Loucy (cell line): Measurements from ENCODE around the gene VPS52.

ENCODE experiments used
- H2AFZ ChIP-seq: fragments of 200-600 bp; sonication (generic); 2 replicates; pipeline ENCODE4 v1.6.0; 2016; ENCODE audit warnings: antibody characterized with exemption, mild to moderate bottlenecking, low read length, moderate library complexity
- H3F3A ChIP-seq: fragments of 200-600 bp; 2 replicates; pipeline ENCODE4 v1.6.0; 2016; ENCODE audit warnings: antibody characterized with exemption, low read depth, mild to moderate bottlenecking
- H3K27me3 ChIP-seq: fragments of 200-600 bp; sonication (generic); 2 replicates; pipeline ENCODE4 v1.6.1; 2014; ENCODE audit warnings: low read length, mild to moderate bottlenecking; ENCODE audit not compliant: insufficient read depth, poor library complexity, severe bottlenecking
- H3K36me3 ChIP-seq: fragments of 200-600 bp; sonication (generic); 2 replicates; pipeline ENCODE4 v1.6.1; 2016; ENCODE audit warnings: low read length; ENCODE audit not compliant: insufficient read depth
- H3K4me1 ChIP-seq: fragments of 200-600 bp; sonication (generic); 2 replicates; pipeline ENCODE4 v1.5.1; 2014; ENCODE audit warnings: low read length, mild to moderate bottlenecking; ENCODE audit not compliant: insufficient read depth, poor library complexity, severe bottlenecking
- H3K4me2 ChIP-seq: fragments of 200-600 bp; sonication (generic); 2 replicates; pipeline ENCODE4 v1.6.0; 2014; ENCODE audit warnings: antibody characterized with exemption, low read length, low read depth, mild to moderate bottlenecking; ENCODE audit not compliant: poor library complexity, severe bottlenecking
- H3K4me3 ChIP-seq: fragments of 200-600 bp; sonication (generic); 2 replicates; pipeline ENCODE4 v1.5.1; 2014; ENCODE audit warnings: low read length, mild to moderate bottlenecking, mixed read lengths; ENCODE audit not compliant: poor library complexity, severe bottlenecking
- H3K79me2 ChIP-seq: fragments of 200-600 bp; sonication (generic); 2 replicates; pipeline ENCODE4 v1.6.1; 2014; ENCODE audit warnings: low read length; ENCODE audit not compliant: insufficient read depth
- H3K9ac ChIP-seq: fragments of 200-600 bp; sonication (generic); 2 replicates; pipeline ENCODE4 v1.6.0; 2014; ENCODE audit warnings: mild to moderate bottlenecking, low read depth, low read length, moderate library complexity; ENCODE audit not compliant: poor library complexity, severe bottlenecking
- H3K9me2 ChIP-seq: fragments of 200-600 bp; sonication (generic); replicated peaks from 2 replicates; pipeline ENCODE4 v1.6.1; 2016; ENCODE audit warnings: low read depth, low read length, mixed read lengths
- H3K9me3 ChIP-seq: fragments of 200-600 bp; sonication (generic); 2 replicates; pipeline ENCODE4 v1.6.1; 2014; ENCODE audit warnings: mild to moderate bottlenecking, antibody characterized with exemption, low read length, low read depth; ENCODE audit not compliant: insufficient read depth
- H4K20me1 ChIP-seq: fragments of 200-600 bp; sonication (generic); 2 replicates; pipeline ENCODE4 v1.6.0; 2014; ENCODE audit warnings: antibody characterized with exemption, low read length, mild to moderate bottlenecking; ENCODE audit not compliant: insufficient read depth, poor library complexity, severe bottlenecking
- CTCF ChIP-seq: fragments of 200-600 bp; sonication (generic); conservative IDR thresholded peaks from 2 replicates; pipeline ENCODE4 v1.5.1; 2014; ENCODE audit warnings: mild to moderate bottlenecking, antibody characterized with exemption, low read length
- EZH2phosphoT487 ChIP-seq: fragments of 200-600 bp; IDR thresholded peaks from 2 replicates; pipeline ENCODE4 v1.6.1; 2018; ENCODE audit warnings: antibody characterized with exemption, mild to moderate bottlenecking, moderate library complexity, borderline replicate concordance

The VPS52 gene

GRCh38 chr6:33295621-33296369 is 24.1 kb upstream of the VPS52 start:
- no peak overlapping the region for H3K4me2 ChIP-seq
- peaks cover 10% of the 10 kb centered on the region for H3F3A ChIP-seq
- peaks cover 35% of the 10 kb centered on the region for H3K79me2 ChIP-seq
- no peaks in the 10 kb centered on the region for H3K27me3 ChIP-seq
- H3K9me2 ChIP-seq = no peaks in the 10 kb centered on the region
- peaks cover 11% of the 10 kb centered on the region; the same call in 1 of the 2 replicates for H3K36me3 ChIP-seq
- no peaks in the 10 kb centered on the region for H3K9me3 ChIP-seq
- H2AFZ ChIP-seq = no peak overlapping the region
- H3K4me1 ChIP-seq = peaks cover 10% of the 10 kb centered on the region
- no peak overlapping the region for H3K4me3 ChIP-seq
- peaks cover 3% of the 10 kb centered on the region for H4K20me1 ChIP-seq
- no peak overlapping the region for H3K9ac ChIP-seq
- no peak for TF ChIP-seq EZH2phosphoT487
- TF ChIP-seq CTCF = no peak

- peaks cover 2% of the 10 kb centered on the region; the same call in 1 of the 2 replicates for H3F3A ChIP-seq
- no peaks in the 10 kb centered on the region for H4K20me1 ChIP-seq
- no peak overlapping the region for H3K9ac ChIP-seq
- no peaks in the 10 kb centered on the region for H3K27me3 ChIP-seq
- no peak overlapping the region for H3K4me3 ChIP-seq
- H3K9me2 ChIP-seq = no peaks in the 10 kb centered on the region
- no peaks in the 10 kb centered on the region for H3K9me3 ChIP-seq
- no peak overlapping the region for H2AFZ ChIP-seq
- TF ChIP-seq CTCF (no peak), EZH2phosphoT487 (no peak)
- peaks cover 11% of the 10 kb centered on the region; the same call in 1 of the 2 replicates for H3K36me3 ChIP-seq
- no peak overlapping the region for H3K4me2 ChIP-seq
- peaks cover 39% of the 10 kb centered on the region for H3K79me2 ChIP-seq
- peaks cover 12% of the 10 kb centered on the region for H3K4me1 ChIP-seq
Measured at GRCh38 chr6:33294086-33294823, 22.6 kb upstream of the VPS52 start.

GRCh38 chr6:33292996-33293682 is 21.5 kb upstream of the VPS52 start:
- peaks cover 17% of the 10 kb centered on the region for H3K4me1 ChIP-seq
- H3K79me2 ChIP-seq = peaks cover 43% of the 10 kb centered on the region
- no peak overlapping the region for H3K4me2 ChIP-seq
- no peak overlapping the region for H2AFZ ChIP-seq
- H4K20me1 ChIP-seq = no peaks in the 10 kb centered on the region
- no peaks in the 10 kb centered on the region for H3K27me3 ChIP-seq
- no peak overlapping the region for H3K4me3 ChIP-seq
- H3K36me3 ChIP-seq = peaks cover 11% of the 10 kb centered on the region; the same call in 1 of the 2 replicates
- H3F3A ChIP-seq = no peaks in the 10 kb centered on the region
- H3K9me3 ChIP-seq = no peaks in the 10 kb centered on the region
- TF ChIP-seq EZH2phosphoT487 (no peak), CTCF (no peak)
- H3K9ac ChIP-seq = no peak overlapping the region
- no peaks in the 10 kb centered on the region for H3K9me2 ChIP-seq
